ENCODE results near the gene ZDHHC14. TPM values are rescaled to one million over a fixed set of nuclear protein-coding genes. Genes with fewer than 3 reads are reported as not detected.
"Not testable (repeated sequence)": the region's sequence is repeated elsewhere in the genome, so short reads cannot be mapped to it uniquely, and the experiment has no call there.

Gene ZDHHC14
- total and polyA plus RNA-seq, 2 experiments from 2014 or later, result 7.5 to 10.1 TPM

GRCh38 chr6:157695301-157696040 lies 314.5 kb downstream of the ZDHHC14 start:
- DNase-seq (ENCODE audit: low read depth in 1 of 2, low spot score in 1 of 2), result no peak
- Histone ChIP-seq H3K27ac (no peak overlapping the region), H3K9me3 (ENCODE audit: low read depth) (no peaks in the 10 kb centered on the region), H3K36me3 (no peaks in the 10 kb centered on the region), H3K4me1 (ENCODE audit: low read depth) (no peaks in the 10 kb centered on the region), H3K27me3 (no peaks in the 10 kb centered on the region), H3K4me3 (no peak overlapping the region)
- TF ChIP-seq CTCF (IDR thresholded peaks at IDR 0.05; ENCODE audit: low read depth, low read length), result no peak

- no peaks in the 10 kb centered on the region for H3K9me3 ChIP-seq (ENCODE audit: low read depth)
- no peaks in the 10 kb centered on the region for H3K36me3 ChIP-seq
- H3K27me3 ChIP-seq, result no peaks in the 10 kb centered on the region
- no peaks in the 10 kb centered on the region for H3K4me1 ChIP-seq (ENCODE audit: low read depth)
- no peak overlapping the region for H3K27ac ChIP-seq
- no peak overlapping the region for H3K4me3 ChIP-seq
- TF ChIP-seq CTCF (IDR thresholded peaks at IDR 0.05; ENCODE audit: low read depth, low read length), result no peak
- DNase-seq (ENCODE audit: low read depth in 1 of 2, low spot score in 1 of 2), result no peak
These were observed 319.0 kb downstream of the ZDHHC14 start for GRCh38 chr6:157699777-157700636.

GRCh38 chr6:157706351-157706750 lies 325.4 kb downstream of the ZDHHC14 start:
- not testable (repeated sequence) for H3K4me1 ChIP-seq (ENCODE audit: low read depth); H3K4me3 ChIP-seq; H3K27ac ChIP-seq; H3K36me3 ChIP-seq; H3K9me3 ChIP-seq (ENCODE audit: low read depth); DNase-seq (ENCODE audit: low read depth in 1 of 2, low spot score in 1 of 2); H3K27me3 ChIP-seq

GRCh38 chr6:157706883-157707282 lies 325.9 kb downstream of the ZDHHC14 start:
- DNase-seq (ENCODE audit: low read depth in 1 of 2, low spot score in 1 of 2), result no peak
- Histone ChIP-seq H3K36me3 (no peaks in the 10 kb centered on the region), H3K4me1 (ENCODE audit: low read depth) (peaks cover 5% of the 10 kb centered on the region), H3K9me3 (ENCODE audit: low read depth) (no peaks in the 10 kb centered on the region), H3K4me3 (no peak overlapping the region), H3K27ac (no peak overlapping the region), H3K27me3 (no peaks in the 10 kb centered on the region)
- no peak for TF ChIP-seq CTCF (IDR thresholded peaks at IDR 0.05; ENCODE audit: low read depth, low read length)

GRCh38 chr6:157707576-157707975 lies 326.6 kb downstream of the ZDHHC14 start:
- Histone ChIP-seq H3K4me3 (no peak overlapping the region), H3K9me3 (ENCODE audit: low read depth) (no peaks in the 10 kb centered on the region), H3K27me3 (no peaks in the 10 kb centered on the region), H3K4me1 (ENCODE audit: low read depth) (peaks cover 5% of the 10 kb centered on the region), H3K36me3 (no peaks in the 10 kb centered on the region), H3K27ac (no peak overlapping the region)
- no peak for TF ChIP-seq CTCF (IDR thresholded peaks at IDR 0.05; ENCODE audit: low read depth, low read length)
- no peak for DNase-seq (ENCODE audit: low read depth in 1 of 2, low spot score in 1 of 2)

- Histone ChIP-seq H3K9me3 (ENCODE audit: low read depth) (no peaks in the 10 kb centered on the region), H3K4me3 (no peak overlapping the region), H3K4me1 (ENCODE audit: low read depth) (peaks cover 5% of the 10 kb centered on the region), H3K27ac (no peak overlapping the region), H3K36me3 (no peaks in the 10 kb centered on the region), H3K27me3 (no peaks in the 10 kb centered on the region)
- TF ChIP-seq CTCF (IDR thresholded peaks at IDR 0.05; ENCODE audit: low read depth, low read length), result no peak
- DNase-seq (ENCODE audit: low read depth in 1 of 2, low spot score in 1 of 2), result no peak
These were observed 327.2 kb downstream of the ZDHHC14 start for GRCh38 chr6:157708239-157708638.
